Naive thymus-derived CD4-positive, alpha-beta T cell (primary cell): Measurements from ENCODE around the gene DOCK2. TPM values are rescaled to one million over a fixed set of nuclear protein-coding genes. Genes with fewer than 3 reads are reported as not detected.

ENCODE experiments used
- ATAC-seq: fragments of 150-1000 bp; cut with Tn5 transposase; 2 replicates; pipeline ENCODE4 v1.10.0; 2021; ENCODE audit warnings: mild to moderate bottlenecking, moderate library complexity
- CTCF ChIA-PET: fragments of 350-600 bp; sonication (Branson Sonifier 250); formaldehyde crosslinking; loops from one replicate; lab custom pipeline; 2021; ENCODE audit warnings: antibody characterized with exemption; lab: Charles Lee
- POLR2A ChIA-PET: fragments of 350-600 bp; sonication (Branson Sonifier 250); formaldehyde crosslinking; loops from one replicate; lab custom pipeline; 2021; ENCODE audit warnings: antibody characterized with exemption, inconsistent platforms; lab: Charles Lee
- DNase-seq, 9 donors: peaks; one replicate each; pipeline versions ENCODE4 v3.0.0 to v3.0.0-alpha.2; 2020 to 2022; ENCODE audit warnings: mixed read lengths in 1 of 9
- H3K27ac ChIP-seq: one replicate; pipeline ENCODE4 v1.7.0; 2013; ENCODE audit warnings: mild to moderate bottlenecking, low read depth, low read length, moderate library complexity
- H3K27me3 ChIP-seq, 2 donors: one replicate each; pipeline ENCODE4 v1.7.0; 2013; ENCODE audit warnings: low read length in 2 of 2, mild to moderate bottlenecking in 2 of 2, moderate library complexity in 2 of 2; ENCODE audit not compliant: control insufficient read depth in 2 of 2, insufficient read depth in 2 of 2
- H3K36me3 ChIP-seq, 3 experiments: 1 replicate in 2 of 3; 2 replicates in 1 of 3; pipeline ENCODE4 v1.7.0; 2013; ENCODE audit warnings: low read length in 3 of 3, mild to moderate bottlenecking in 3 of 3, moderate library complexity in 1 of 3; ENCODE audit not compliant: insufficient read depth in 3 of 3, control insufficient read depth in 2 of 3
- H3K4me1 ChIP-seq, 2 donors: one replicate each; pipeline ENCODE4 v1.7.0; 2013; ENCODE audit warnings: low read length in 2 of 2, mild to moderate bottlenecking in 2 of 2, moderate library complexity in 1 of 2; ENCODE audit not compliant: control insufficient read depth in 2 of 2, insufficient read depth in 2 of 2
- H3K4me3 ChIP-seq: 2 replicates; pipeline ENCODE4 v1.7.0; 2013; ENCODE audit warnings: mild to moderate bottlenecking, low read length
- H3K9me3 ChIP-seq, 3 experiments: 1 replicate in 2 of 3; 2 replicates in 1 of 3; pipeline ENCODE4 v1.7.0; 2013; ENCODE audit warnings: low read length in 3 of 3; ENCODE audit not compliant: control insufficient read depth in 2 of 3
- H3K27ac Mint-ChIP-seq, 9 donors: one replicate each; pipeline ENCODE4 v1.8.0; 2020 to 2022; ENCODE audit warnings: mixed read lengths in 9 of 9, mild to moderate bottlenecking in 8 of 9, moderate library complexity in 5 of 9, inconsistent platforms in 2 of 9
- H3K27me3 Mint-ChIP-seq, 5 donors: one replicate each; pipeline ENCODE4 v1.8.0; 2021 to 2022; ENCODE audit warnings: mixed read lengths in 5 of 5, mild to moderate bottlenecking in 1 of 5
- H3K36me3 Mint-ChIP-seq, 5 donors: one replicate each; pipeline ENCODE4 v1.8.0; 2020 to 2022; ENCODE audit warnings: mixed read lengths in 5 of 5, mild to moderate bottlenecking in 3 of 5, inconsistent platforms in 1 of 5
- H3K4me1 Mint-ChIP-seq, 7 donors: one replicate each; pipeline ENCODE4 v1.8.0; 2020 to 2022; ENCODE audit warnings: mixed read lengths in 7 of 7, mild to moderate bottlenecking in 3 of 7, inconsistent platforms in 1 of 7
- H3K4me3 Mint-ChIP-seq, 10 donors: one replicate each; pipeline ENCODE4 v1.8.0; 2020 to 2022; ENCODE audit warnings: mild to moderate bottlenecking in 10 of 10, mixed read lengths in 10 of 10, moderate library complexity in 6 of 10, inconsistent platforms in 2 of 10
- H3K9me3 Mint-ChIP-seq, 11 donors: one replicate each; pipeline ENCODE4 v1.8.0; 2020 to 2022; ENCODE audit warnings: mixed read lengths in 11 of 11, mild to moderate bottlenecking in 4 of 11, inconsistent platforms in 1 of 11, moderate library complexity in 1 of 11
- intact Hi-C, 2 donors: fragments of 100-400 bp; cut with micrococcal nuclease; formaldehyde crosslinking; loops; one replicate each; pipeline ENCODE4 v1.15.1; 2023
- polyA plus RNA-seq, 2 donors: library from polyadenylated mRNA; unstranded; fragments of 300-500 nt; fragmentation: Illumina TruSeq; gene quantifications; one replicate each; pipeline ENCODE4 v1.2.3, GENCODE V29; 2021
- total RNA-seq, 6 experiments: library from RNA in 5 of 6; stranded (reverse) in 5 of 6; gene quantifications; 1 replicate in 5 of 6; 2 replicates in 1 of 6; pipeline ENCODE4 v1.2.3 and lab custom pipeline; 2021 to 2026

DOCK2 gene
- total and polyA plus RNA-seq, 7 experiments from 2014 or later = 63.7 to 345 (median 202) TPM

GRCh38 chr5:169646856-169647255 is 9.8 kb downstream of the DOCK2 start:
- ChIA-PET POLR2A (interaction anchor here (1.0 to 1.7 kb wide), 2 partner anchors 7 to 9 kb away, joined by 3 to 9 read pairs; partner anchors contain the start of gene DOCK2), CTCF (no interaction called here)
- H3K4me3 Mint-ChIP-seq = peak overlapping the region in 8 of 10 donors; percentile 4 to 73 (median 60)
- H3K9me3 Mint-ChIP-seq = peaks cover 0 to 5% (median 0%) of the 10 kb centered on the region in 11 donors
- H3K27ac Mint-ChIP-seq = peak overlapping the region in 7 of 9 donors; percentile 34 to 91 (median 61)
- H3K36me3 ChIP-seq = peaks cover 0 to 9% (median under 1%) of the 10 kb centered on the region in 3 experiments
- H3K27me3 Mint-ChIP-seq = no peaks in the 10 kb centered on the region
- intact Hi-C loops = no loop called here
- H3K27me3 ChIP-seq = no peaks in the 10 kb centered on the region
- peaks cover 88 to 97% (median 94%) of the 10 kb centered on the region in 7 donors for H3K4me1 Mint-ChIP-seq
- H3K9me3 ChIP-seq = no peaks in the 10 kb centered on the region
- DNase-seq (no peak), ATAC-seq (no peak)
- H3K36me3 Mint-ChIP-seq = peaks cover 10 to 43% (median 36%) of the 10 kb centered on the region in 5 donors
- H3K4me3 ChIP-seq = no peak overlapping the region
- peaks cover 54 to 59% of the 10 kb centered on the region in 2 donors for H3K4me1 ChIP-seq
- no peak overlapping the region for H3K27ac ChIP-seq

GRCh38 chr5:169647566-169647965 is 10.5 kb downstream of the DOCK2 start:
- Mint-ChIP-seq H3K36me3 (peaks cover 10 to 47% (median 32%) of the 10 kb centered on the region in 5 donors), H3K4me3 (peak overlapping the region; percentile 27 to 89 (median 66)), H3K27ac (peak overlapping the region; percentile 23 to 96 (median 80)), H3K9me3 (peaks cover 0 to 5% (median 0%) of the 10 kb centered on the region in 11 donors), H3K27me3 (no peaks in the 10 kb centered on the region), H3K4me1 (peaks cover 88 to 97% (median 93%) of the 10 kb centered on the region in 7 donors)
- Histone ChIP-seq H3K4me3 (no peak overlapping the region), H3K36me3 (peaks cover 0 to 9% (median 3%) of the 10 kb centered on the region in 3 experiments), H3K27me3 (no peaks in the 10 kb centered on the region), H3K4me1 (peaks cover 58 to 62% of the 10 kb centered on the region in 2 donors), H3K9me3 (no peaks in the 10 kb centered on the region), H3K27ac (no peak overlapping the region)
- ATAC-seq (peak; percentile 55), DNase-seq (no peak)
- CTCF ChIA-PET = no interaction called here
- intact Hi-C loops = no loop called here
- POLR2A ChIA-PET = interaction anchor here (1.0 to 1.7 kb wide), 2 partner anchors 8 to 10 kb away, joined by 3 to 9 read pairs; partner anchors contain the start of gene DOCK2

GRCh38 chr5:169648725-169649310 is 11.7 kb downstream of the DOCK2 start:
- CTCF ChIA-PET = interaction anchor here (0.5 kb wide), 1 partner anchor 65 kb away, joined by 5 read pairs; the partner anchor contains the start of gene SPDL1
- peaks cover 89 to 99% (median 94%) of the 10 kb centered on the region in 7 donors for H3K4me1 Mint-ChIP-seq
- no peaks in the 10 kb centered on the region for H3K9me3 ChIP-seq
- ATAC-seq (peak; percentile 26), DNase-seq (peak in 1 of 9 donors; percentile 21)
- H3K27me3 Mint-ChIP-seq = no peaks in the 10 kb centered on the region
- POLR2A ChIA-PET = interaction anchor here (0.8 to 5.6 kb wide), 2 partner anchors 9 to 12 kb away, joined by 4 to 32 read pairs; partner anchors contain the start of gene DOCK2
- H3K27ac ChIP-seq = no peak overlapping the region
- peaks cover 0 to 5% (median 0%) of the 10 kb centered on the region in 11 donors for H3K9me3 Mint-ChIP-seq
- H3K4me3 Mint-ChIP-seq = peak overlapping the region in 9 of 10 donors; percentile 54 to 89 (median 66)
- H3K4me1 ChIP-seq = peaks cover 59 to 62% of the 10 kb centered on the region in 2 donors
- H3K36me3 ChIP-seq = peaks cover 0 to 8% (median 3%) of the 10 kb centered on the region in 3 experiments
- intact Hi-C loops = loop anchor here (1.0 to 2.0 kb wide), 2 partner anchors 12 to 22 kb away; partner anchors contain the start of gene DOCK2 (in 1 of the 2)
- peaks cover 10 to 49% (median 27%) of the 10 kb centered on the region in 5 donors for H3K36me3 Mint-ChIP-seq
- no peaks in the 10 kb centered on the region for H3K27me3 ChIP-seq
- H3K27ac Mint-ChIP-seq = peak overlapping the region; percentile 65 to 96 (median 84)
- no peak overlapping the region for H3K4me3 ChIP-seq

- H3K4me1 Mint-ChIP-seq = peaks cover 90 to 100% (median 94%) of the 10 kb centered on the region in 7 donors
- ChIA-PET CTCF (interaction anchor here (0.7 kb wide), 1 partner anchor 106 kb away, joined by 6 read pairs; no protein-coding TSS in a partner anchor), POLR2A (interaction anchor here (0.8 to 5.6 kb wide), 2 partner anchors 9 to 12 kb away, joined by 4 to 32 read pairs; partner anchors contain the start of gene DOCK2)
- Histone ChIP-seq H3K27me3 (no peaks in the 10 kb centered on the region), H3K9me3 (no peaks in the 10 kb centered on the region), H3K4me3 (no peak overlapping the region), H3K36me3 (peaks cover 0 to 14% (median 3%) of the 10 kb centered on the region in 3 experiments), H3K4me1 (peaks cover 62% of the 10 kb centered on the region in 2 donors), H3K27ac (no peak overlapping the region)
- H3K9me3 Mint-ChIP-seq = peaks cover 0 to 5% (median 0%) of the 10 kb centered on the region in 11 donors
- peak overlapping the region; percentile 54 to 89 (median 68) for H3K4me3 Mint-ChIP-seq
- no peaks in the 10 kb centered on the region for H3K27me3 Mint-ChIP-seq
- peaks cover 10 to 51% (median 26%) of the 10 kb centered on the region in 5 donors for H3K36me3 Mint-ChIP-seq
- ATAC-seq (peak; percentile 43), DNase-seq (peak in 4 of 9 donors; percentile 12 to 31 (median 23))
- peak overlapping the region; percentile 9 to 96 (median 80) for H3K27ac Mint-ChIP-seq
- intact Hi-C loops = loop anchor here (1.0 to 2.0 kb wide), 2 partner anchors 12 to 21 kb away; partner anchors contain the start of gene DOCK2 (in 1 of the 2)
These were observed 12.4 kb downstream of the DOCK2 start for GRCh38 chr5:169649486-169649885.

GRCh38 chr5:169650701-169651331 is 13.7 kb downstream of the DOCK2 start:
- Histone ChIP-seq H3K27me3 (no peaks in the 10 kb centered on the region), H3K36me3 (peaks cover 1 to 28% (median 3%) of the 10 kb centered on the region in 3 experiments), H3K4me3 (peak overlapping the region; percentile 25), H3K4me1 (peaks cover 62 to 74% of the 10 kb centered on the region in 2 donors), H3K9me3 (no peaks in the 10 kb centered on the region), H3K27ac (peak overlapping the region; percentile 24)
- Mint-ChIP-seq H3K27me3 (no peaks in the 10 kb centered on the region), H3K36me3 (peaks cover 6 to 58% (median 23%) of the 10 kb centered on the region in 5 donors), H3K27ac (peak overlapping the region; percentile 73 to 96 (median 91)), H3K4me3 (peak overlapping the region; percentile 20 to 89 (median 66)), H3K9me3 (no peaks in the 10 kb centered on the region), H3K4me1 (peaks cover 79 to 99% (median 85%) of the 10 kb centered on the region in 7 donors)
- intact Hi-C loops = loop anchor here in 1 of 2 donors (1.0 to 10.0 kb wide), 2 partner anchors 14 to 684 kb away; partner anchors contain the start of gene DOCK2
- ChIA-PET POLR2A (interaction anchor here (5.6 kb wide), 1 partner anchor 14 kb away, joined by 32 read pairs; the partner anchor contains the start of gene DOCK2), CTCF (interaction anchor here (0.9 kb wide), 1 partner anchor 24 kb away, joined by 3 read pairs; no protein-coding TSS in a partner anchor)
- ATAC-seq (peak; percentile 61), DNase-seq (no peak)
